RCC 7860 (cell line): ENCODE measurements around the gene PTGR3.
A peak's percentile ranks its signal among the peaks of the same experiment; 100 is the strongest.

Experiments used
- DNase-seq: peaks from one replicate; pipeline ENCODE4 v3.0.0-alpha.2; 2015; ENCODE audit warnings: low spot score
- FAIRE-seq: peaks from 2 replicates; lab custom pipeline; 2012; peaks lifted over from hg19 to GRCh38; lab: Jason Lieb, UNC

Gene PTGR3

DNA sequence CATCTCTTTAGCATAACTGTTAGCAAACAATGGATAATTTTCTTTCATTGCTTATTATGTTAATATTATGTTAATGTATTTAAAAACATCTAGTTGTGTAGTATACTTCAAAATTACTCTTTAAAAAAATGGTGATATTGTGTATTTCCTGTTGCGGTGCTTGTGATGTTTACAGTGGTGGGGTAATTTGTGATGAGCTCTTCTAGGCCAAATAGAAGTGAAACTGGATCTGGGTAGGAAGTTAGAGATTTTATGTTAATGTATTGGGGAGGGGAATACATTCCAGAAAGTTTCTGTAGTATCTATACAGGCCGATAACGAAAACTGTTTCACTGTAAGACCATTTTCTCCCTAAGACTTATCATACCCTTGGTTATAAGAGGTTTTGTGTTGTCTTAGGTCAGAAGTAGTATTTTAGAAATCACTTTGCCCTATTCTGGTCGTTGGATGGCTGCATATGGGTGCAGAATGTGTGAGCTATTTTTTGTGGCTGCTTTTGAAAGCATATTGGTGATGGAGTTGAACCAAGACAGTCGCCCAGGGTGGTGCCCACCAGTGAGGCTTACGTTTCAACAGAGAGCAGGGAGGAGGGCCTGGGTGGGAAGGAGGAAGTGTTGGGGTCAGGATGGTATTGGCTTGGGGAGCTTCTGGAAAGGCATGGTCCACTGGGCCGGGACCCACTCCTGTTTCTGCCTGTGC lies 7.4 kb upstream of the PTGR3 start:
- no peak for DNase-seq
- FAIRE-seq, result no peak

DNA sequence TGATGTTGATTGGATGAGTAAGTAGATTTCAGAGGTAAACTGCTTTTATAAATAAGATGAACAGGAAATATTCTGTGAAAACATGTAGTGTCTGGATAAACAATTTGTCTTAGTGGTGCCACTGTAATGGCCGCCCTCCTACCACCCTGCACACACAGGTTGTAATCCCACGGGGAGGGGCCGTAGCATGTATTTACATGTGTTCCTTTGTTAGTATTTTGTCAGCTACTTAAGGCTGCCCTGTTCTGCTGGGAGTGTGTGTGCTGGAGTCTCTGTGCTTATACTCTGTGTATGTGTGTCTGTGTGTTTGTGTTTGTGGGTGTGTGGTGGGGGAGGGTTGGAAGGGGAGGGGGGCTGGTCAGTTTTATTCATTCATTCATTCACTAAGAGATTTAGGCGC lies 6.7 kb upstream of the PTGR3 start:
- FAIRE-seq (no peak), DNase-seq (no peak)

DNA sequence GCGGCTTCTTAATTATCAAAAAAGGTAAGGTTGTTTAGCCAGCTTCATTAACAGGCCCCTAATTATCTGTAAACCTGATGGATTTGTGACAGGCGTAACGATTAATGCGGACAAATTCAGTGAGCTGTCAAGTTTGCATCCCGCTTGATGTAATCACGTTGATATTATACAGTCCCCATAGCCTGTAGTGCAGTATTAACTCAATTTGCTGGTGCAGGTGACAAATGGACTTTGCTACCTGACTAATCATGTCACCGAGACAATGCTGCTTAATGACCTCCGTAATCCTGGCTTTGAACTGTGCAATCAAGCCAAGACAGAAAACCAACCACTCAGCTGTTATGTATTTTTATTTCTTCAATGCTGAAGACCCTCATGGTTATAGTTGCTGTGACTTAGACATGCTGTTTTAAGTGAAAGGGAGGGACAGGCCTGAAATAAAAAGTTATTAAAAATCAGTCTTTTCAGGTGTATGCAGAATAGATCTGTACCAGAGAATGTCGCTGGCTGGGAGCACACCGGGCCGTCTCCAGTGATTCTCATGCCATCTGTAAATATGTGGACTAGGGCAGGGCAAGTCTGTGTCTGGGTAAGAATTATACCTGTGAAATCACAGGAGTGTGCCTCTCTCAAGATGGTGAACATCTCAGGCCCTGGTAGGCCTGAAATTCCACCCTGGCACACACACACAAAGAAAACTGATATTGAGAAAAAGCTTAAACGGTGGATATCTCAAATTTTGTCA lies 6.0 kb upstream of the PTGR3 start:
- FAIRE-seq, result no peak
- no peak for DNase-seq

DNA sequence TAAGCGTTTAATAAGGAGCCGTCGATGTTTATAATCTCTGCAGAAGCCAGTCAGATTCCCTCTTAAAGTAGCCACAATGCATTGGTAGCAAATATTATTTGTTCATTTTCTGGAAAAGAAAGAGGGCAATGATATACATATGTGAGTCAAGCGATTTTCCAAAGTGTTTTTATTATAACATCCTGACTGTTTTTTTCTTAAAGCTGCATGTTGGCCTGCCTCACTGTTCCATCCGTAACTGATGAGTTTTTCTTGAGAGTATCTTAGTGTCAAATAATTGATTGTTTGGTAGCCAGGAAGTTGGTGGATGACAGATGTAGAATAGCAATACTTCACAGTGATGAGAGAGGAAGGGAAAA lies 5.4 kb upstream of the PTGR3 start:
- DNase-seq (no peak), FAIRE-seq (no peak)

DNA sequence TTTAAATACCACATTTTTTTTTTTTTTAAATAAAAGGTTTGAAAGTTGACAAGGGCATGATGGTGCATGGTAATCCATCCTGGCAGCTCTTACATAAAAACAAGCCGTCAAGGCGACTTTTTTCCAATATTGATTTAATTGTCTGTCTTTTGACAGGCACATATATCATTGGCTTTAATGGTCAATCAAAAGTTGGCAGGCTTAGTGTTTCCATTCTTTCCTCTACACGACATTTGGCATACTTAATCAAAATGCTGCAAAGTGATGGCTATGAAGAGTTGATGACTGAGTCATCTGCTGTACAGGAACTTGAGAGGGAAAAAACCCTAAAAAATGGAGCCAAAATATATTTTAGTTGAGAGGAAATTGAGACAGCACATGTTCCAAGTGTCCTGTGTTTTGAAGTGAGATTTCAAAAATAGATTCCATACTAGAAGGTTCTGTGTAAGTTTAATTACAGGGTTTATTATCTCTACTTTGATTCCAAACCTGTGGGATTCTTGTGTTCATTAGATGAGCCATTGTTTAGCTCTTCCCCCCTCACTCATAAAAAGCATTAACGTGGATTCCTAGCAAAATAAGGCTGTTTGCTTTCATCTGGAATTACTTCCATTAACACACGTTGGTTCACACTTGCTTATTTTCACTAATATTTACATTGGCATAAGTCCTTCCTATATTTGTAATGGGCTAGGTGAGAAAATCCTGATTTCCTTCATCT lies 4.8 kb upstream of the PTGR3 start:
- DNase-seq, result no peak
- FAIRE-seq, result peak; percentile 39

DNA sequence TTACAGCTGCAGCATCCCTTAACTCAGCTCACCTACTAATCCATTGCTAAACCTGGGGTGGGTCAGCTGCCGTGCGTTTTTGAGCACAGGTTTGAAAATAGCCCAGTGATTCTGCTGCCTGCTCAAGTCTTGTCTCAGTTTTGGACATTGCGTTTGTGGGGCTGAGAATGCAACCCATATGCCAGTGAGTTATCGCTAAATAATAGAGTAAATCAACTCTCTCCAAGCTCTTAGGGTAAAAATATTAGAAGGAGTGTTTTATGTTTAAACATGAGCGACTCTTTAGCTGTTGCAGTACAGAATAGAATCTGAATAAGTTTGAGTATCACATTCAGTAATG lies 3.8 kb upstream of the PTGR3 start:
- DNase-seq, result no peak
- no peak for FAIRE-seq

DNA sequence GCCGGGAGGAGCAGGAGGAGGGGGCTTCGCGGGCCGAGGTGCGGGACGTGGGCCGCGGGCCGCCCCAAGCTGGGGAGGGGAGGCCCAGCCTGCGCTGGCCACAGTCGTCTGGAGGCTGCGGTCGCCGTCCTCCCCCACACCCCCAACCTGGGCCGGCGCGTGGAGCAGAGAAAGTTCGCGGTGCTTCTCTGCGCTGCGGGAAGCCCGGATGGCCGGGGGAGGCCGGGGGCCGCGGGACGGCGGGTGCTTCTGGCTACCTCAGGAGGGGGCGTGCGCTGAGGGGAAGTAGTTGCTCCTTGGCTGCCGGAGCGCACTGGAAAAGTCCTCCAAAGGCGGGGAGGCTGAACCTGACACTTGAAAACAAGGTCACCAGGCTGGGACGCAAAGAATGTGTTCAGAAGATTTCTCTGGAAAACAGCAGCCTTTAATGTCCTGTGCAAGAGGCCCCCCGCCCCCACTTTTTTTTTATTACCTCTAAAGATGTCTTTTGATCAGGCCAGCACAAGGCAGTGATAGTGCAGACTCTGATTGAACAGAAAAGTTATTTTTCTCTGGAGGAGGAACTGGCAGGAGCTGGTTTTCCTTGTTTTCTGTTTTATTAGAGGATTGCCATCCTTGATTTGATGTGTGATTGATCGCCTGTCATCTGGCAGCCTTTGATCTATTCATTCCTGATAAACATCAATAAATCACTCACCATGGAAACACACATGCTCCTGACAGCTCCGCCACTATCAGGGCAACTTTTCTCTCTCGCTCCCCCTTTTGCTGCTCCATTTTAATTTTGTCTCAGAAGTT lies 3.2 kb upstream of the PTGR3 start:
- no peak for FAIRE-seq

DNA sequence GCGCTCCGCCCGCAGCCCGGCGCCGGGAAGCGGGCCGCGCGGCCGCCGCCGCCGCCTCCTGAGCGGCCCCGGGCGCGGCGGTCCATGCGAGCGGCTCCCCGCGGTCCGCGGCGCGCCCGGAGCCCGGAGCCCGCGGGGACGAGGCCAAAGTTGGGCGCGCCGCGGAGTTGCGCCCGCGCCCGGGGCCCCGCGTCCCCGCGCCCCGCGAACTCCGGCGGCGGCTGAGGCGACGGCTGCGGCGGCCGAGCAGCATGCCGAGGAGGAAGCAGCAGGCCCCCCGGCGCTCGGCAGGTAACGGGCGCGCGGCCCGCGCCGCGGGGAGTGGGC lies 2.6 kb upstream of the PTGR3 start:
- DNase-seq, result no peak
- no peak for FAIRE-seq

More for the DNA sequence above, 3.2 kb upstream of the PTGR3 start:
- no peak for DNase-seq

DNA sequence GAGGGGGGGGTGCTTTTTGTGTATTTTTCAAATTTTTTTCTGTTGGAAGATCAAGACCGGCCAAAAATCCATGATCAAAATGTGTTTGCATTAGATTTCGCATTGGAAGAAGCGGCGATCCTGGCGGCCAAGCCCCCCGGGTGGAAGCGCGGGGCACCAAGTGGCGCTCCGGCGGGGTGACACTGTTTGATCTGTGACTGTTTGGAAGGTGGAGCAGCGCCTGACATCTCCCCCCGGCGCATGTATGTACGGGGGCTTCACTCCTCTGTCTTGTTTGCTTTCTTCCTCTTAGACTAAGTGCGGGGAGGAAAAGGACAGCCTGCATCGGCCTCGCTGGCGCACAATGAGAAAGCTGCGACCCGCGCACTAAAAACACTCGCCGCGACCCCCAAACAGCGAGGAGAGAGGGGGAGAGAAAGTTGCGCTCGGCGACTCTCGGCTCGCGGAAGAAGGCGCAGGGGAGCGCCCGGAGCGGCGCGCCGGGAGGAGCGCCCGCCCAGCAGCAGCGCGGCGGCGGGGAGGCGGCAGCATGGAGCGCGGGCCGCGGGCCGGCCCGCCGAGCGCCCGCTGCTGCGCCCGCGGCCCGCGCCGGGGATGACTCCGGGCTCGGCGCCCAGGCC lies 2.2 kb upstream of the PTGR3 start:
- FAIRE-seq (no peak), DNase-seq (no peak)

DNA sequence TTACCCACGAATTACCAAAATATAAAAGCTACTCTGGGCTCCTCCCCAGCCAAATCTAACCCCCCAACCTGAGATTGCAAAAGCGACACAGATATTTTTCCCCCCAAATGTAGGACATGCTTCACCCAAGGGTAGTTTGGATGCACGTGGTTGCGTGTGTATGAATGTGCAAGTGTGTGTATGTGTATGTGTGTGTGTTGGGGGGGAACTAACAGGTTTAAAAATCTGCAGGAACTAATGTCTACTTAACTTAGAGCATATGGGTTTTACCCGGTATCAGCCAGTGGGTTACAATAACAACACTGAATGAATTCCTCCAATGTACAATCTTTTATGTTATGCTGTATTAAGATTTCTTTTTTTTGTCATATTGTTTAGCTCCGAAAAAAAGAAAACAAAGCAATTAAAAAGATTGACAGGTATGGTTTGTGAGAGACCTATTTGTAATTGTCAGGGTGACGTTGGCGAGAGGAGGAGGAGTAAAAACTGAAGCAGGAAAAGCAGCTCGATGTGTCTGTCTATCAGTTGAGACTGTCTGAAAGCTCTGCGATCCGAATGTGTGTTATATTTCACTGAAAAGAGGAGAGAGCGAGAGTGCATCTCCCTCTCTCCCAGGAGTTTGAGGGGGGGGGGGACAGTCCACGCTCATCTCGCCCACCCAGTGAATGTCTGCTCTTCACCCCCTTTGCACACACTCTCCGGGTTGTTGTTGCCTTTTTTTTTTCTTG lies 1.5 kb upstream of the PTGR3 start, which contains the start of gene TSHZ1:
TSS of gene TSHZ1 (plus strand) at position 524 of the 728 bp plus-strand sequence. CDS start 1,080 bp downstream, outside the sequence.
- peak; percentile 66 for DNase-seq
- peak; percentile 59 for FAIRE-seq

DNA sequence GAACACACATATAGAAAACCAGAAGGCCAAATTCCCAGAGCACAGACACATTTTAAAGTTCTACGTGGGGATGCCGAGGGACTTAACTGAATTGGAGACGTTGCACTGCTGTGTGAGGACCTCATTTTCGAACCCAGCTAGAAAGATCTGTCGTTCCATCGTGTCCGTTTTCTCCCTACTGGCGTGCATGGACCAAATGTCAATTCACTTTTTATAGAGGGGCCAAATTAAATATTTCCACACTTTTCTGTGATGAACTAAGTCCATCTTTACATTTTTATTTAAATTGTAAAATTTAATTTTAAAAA lies 966 bp upstream of the PTGR3 start:
- FAIRE-seq (no peak), DNase-seq (no peak)

DNA sequence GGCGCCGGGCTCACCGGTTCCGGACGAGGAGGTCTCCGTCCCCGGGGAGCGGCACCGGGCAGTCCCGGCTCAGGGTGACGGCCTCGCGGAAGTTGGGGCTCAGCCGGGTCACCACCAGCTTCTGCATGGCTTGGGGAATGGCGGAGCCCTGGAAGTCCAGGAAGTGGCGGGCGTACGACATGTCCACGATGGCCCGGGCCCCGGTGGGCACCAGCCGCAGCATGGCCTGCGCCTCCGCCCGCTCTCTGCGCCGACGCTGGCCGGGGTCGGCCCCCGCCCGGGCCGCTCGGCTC lies 157 bp downstream of the PTGR3 start:
- FAIRE-seq, result no peak

DNA sequence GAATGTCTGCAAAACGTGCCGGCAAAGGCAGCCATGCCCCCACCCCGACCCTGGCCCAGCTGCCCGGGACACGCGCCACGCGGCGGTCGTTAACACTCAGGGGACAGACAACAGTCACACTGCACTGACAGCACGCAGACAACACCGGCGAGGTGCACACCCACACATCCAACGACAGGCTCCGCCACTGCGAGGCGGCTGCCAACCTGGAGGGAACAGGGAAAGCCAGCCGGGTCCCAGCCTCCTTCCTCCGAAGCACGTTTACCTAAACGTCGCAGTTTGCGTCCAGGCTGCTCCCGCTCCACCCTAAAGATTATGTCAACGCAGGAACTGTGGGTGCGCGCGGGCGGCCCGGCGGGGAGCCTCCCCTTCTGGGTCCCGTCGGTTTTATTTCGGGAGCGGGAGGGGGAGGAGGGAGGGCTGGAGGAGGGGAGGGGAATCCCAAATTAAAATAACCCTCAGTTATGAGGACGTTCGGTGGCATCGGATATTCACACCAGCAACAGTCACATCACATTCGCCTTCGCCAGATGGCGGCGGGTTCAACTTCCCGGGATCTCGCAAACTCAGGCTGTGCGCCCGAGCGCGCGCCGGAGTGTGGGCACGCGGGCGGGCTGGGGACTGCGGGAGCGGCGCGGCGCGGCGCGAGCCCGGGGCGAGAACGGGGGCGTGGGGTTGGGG lies 644 bp downstream of the PTGR3 start:
- FAIRE-seq, result no peak
- peak; percentile 7 for DNase-seq

More for the DNA sequence above, 157 bp downstream of the PTGR3 start:
- DNase-seq, result no peak

DNA sequence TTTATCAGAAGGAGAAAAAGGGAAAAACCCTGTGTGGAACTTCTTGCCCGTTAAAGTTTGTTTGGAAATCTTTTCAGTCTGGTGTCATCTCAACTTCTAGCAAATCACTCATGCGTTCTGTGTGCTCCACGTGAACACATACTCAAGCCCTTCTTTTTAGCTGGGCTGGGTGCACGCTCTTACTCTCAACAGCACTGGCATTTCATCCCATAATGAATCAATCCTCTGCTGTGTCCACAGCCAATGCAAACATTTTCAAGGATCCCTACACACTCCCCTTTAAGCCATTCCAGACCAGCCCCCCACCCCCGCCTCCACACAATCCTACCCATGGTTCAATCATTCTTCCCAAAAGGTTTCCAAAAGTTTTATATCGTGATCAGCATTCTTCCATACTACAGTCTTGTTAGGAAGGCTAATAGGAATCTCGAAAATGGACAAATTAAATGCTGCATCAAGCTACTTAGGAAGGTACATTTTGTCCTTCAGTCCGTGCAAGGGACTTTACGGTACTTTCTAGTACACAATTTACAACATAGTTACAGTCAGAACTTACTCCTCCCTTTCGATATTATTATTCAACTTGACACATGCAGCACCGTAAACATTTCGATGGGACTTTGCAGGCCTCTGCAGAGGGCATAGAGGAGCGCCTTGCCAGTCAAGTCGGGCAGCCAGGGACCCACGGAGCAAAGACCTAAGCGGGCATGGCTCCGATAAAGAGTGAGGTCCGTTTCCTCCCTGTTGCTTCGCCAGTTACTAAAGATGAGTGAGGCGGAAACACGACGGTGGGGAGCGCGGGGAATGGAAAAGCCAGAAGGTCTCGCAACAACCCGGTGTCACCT lies 1.4 kb downstream of the PTGR3 start:
- DNase-seq (peak; percentile 44), FAIRE-seq (peak; percentile 55)

DNA sequence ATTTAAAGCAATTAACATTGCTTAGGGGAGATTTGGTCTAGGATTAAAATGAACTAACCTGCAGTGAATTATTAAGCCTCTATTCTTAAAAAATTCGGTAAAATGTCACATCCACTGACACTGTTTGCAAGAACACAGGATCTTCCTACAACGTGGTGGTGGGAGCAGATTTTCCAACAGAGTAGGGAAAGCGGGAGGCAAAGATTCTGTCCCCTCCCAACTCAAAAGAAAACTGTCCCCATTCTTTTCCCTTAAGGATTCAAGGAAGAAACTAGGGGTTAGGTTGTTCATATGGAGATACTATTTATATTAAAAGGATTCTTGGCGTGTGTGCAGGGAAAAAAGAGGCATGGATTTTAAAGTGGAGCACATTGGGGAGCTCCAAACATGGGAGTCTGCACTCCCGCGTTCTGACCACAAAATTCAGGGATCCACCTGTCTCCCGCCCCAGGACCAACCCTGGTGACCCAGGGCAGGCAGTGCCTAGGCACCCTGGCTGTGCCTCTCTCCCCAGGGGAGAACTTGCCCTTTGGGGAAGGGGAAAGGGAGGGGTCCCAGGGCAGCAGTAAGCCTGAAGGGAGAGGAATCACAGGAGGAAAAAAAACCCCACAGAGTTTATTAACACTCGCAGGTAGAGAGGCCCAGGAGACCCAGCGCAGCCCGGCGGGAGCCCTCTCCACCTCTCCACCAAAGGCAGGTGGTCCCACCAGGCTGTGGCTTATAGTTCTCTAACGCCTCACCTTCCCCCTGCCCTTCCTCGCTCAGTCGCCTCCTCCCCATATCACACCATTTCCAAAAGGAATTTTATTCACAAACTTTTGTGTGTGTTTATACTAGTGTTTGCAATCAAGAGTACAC lies 2.3 kb downstream of the PTGR3 start:
- no peak for FAIRE-seq
- no peak for DNase-seq

DNA sequence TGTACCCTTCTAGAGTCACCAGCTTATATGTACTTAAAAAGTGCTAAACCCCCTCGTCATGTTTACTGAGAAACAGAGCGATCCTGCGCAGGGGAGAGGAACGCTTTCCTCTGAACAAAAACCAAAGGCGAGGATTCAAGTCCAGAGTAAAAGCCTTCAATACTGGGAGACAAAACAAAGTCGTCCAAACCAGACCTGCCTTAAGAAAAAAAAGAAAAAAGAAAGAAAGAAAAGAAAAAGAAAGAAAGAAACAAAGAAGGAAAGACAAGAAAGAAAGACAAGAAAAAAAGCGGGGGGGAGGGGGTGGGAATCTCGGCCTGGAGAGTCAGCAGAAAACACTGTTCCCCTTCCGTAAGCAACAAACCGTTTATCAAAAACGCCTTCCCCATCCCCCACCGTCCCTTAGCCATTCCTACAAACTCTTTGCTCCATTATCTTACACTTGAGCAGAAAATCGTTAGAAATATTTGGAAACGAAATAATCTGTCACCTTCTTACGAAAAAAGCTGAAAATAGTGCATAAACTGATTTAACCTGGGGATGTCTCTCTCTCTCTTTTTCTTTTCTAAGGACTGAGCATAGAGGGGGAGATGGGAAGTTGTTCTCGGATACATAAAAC lies 3.3 kb downstream of the PTGR3 start:
- no peak for FAIRE-seq
- no peak for DNase-seq

DNA sequence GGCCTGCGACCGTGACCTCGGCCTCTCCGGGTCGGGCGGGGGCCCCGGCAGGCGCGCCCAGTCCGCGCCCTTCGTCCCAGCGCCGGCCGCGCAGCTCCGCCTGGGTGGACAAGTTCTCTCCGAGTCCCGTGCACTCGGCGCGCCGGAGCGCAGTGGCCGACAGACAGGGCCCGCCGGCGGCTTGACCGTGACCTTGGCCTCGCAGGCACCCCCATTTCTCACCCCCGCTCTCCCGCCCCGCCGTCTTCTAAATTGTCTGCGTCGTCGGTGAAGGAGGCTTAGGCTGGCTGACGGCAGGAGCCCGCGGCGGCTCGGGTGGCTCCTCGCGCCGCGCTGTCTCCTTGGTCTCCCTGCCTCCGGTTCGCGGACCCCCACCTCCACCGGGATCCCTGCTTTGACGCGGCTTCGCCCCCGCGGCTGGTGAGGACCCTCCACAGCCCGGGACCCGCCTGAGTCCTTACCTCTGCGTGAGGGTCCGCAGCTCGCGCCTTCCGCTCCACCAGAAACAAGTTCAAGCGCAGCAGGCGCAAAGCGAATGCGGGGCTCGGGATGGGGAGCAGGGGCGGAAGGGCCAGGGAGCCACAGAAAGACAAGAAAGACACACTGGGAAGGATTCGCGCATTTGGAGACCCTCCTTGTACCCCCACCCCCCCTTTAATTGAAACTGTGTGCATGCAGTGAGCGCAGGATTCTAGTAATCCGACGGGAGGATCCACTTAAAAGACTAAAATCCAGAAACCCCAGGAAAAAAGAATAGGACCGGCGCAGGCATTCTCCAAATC lies 4.0 kb downstream of the PTGR3 start:
- DNase-seq (no peak), FAIRE-seq (no peak)
